ENCODE data around the gene SIRT6. TPM values are rescaled to one million over a fixed set of nuclear protein-coding genes. Genes with fewer than 3 reads are reported as not detected.

Gene SIRT6
- total and polyA plus RNA-seq, 2 of the 4 experiments (the other 2 are of a cell fraction): 3.9 to 25.3 TPM

DNA sequence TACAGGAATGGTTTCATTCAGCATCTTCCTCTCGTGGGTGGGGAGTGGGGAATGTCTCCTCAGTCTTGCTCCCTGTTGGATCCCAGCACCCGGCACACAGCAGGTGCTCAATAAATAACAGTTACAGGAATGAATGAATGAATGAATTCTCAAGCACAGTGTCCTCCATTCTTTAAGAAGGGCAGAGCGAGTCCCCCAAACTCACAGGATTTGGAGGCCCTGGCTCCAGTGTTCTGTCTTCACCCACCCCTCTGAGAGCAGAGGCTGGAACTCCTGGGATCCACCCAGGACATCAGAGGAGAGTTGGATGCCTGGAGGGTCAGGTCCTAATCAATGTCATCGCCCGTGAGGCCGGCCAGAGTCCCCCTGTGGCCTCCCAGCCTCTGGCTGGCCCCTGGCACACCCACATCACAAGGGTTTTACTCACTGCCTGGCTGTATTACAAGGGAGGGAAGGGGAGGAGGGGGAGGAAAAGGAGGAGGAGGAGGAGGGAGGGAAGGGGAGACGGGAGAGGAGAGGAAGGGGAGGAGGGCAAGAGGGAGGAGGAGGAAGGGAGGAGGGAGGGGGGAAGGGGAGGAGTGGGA, 37.6 kb downstream of the SIRT6 start:
- Histone ChIP-seq H4K5ac (ENCODE audit: low read depth, low read length) (peak overlapping the region; percentile 74; the same call in 1 of the 2 replicates), H4K91ac (ENCODE audit: insufficient read depth, low read depth, low read length) (no peak overlapping the region; the same call in 1 of the 2 replicates), H3K9me3 (ENCODE audit: control insufficient read depth, insufficient read depth, low read length) (no peaks in the 10 kb centered on the region), H2BK15ac (ENCODE audit: low read depth, low read length) (no peak overlapping the region), H2AFZ (replicated peaks; ENCODE audit: low read length, poor library complexity) (peak overlapping the region; percentile 66), H3K4ac (ENCODE audit: low read depth, low read length) (peak overlapping the region; percentile 68), H3K4me2 (ENCODE audit: low read depth, low read length) (no peak overlapping the region), H3K27me3 (ENCODE audit: control insufficient read depth, insufficient read depth, low read length) (no peaks in the 10 kb centered on the region; the same call in 1 of the 2 replicates), H3K9me1 (ENCODE audit: insufficient read depth, low read length) (no peaks in the 10 kb centered on the region), H2BK120ac (ENCODE audit: low read depth, low read length) (peak overlapping the region; percentile 64; the same call in 1 of the 2 replicates), H4K8ac (ENCODE audit: low read depth in 2 of 2, low read length in 2 of 2) (peak overlapping the region in 1 of 2 experiments; percentile 84; a peak in 1 of 4 replicates), H3K4me1 (ENCODE audit: control insufficient read depth, insufficient read depth, low read length) (peaks cover 9% of the 10 kb centered on the region), H3K36me3 (ENCODE audit: control insufficient read depth, insufficient read depth, low read length) (no peaks in the 10 kb centered on the region), H2BK5ac (ENCODE audit: low read depth, low read length, poor library complexity, severe bottlenecking) (no peak overlapping the region), H3K14ac (replicated peaks; ENCODE audit: low read depth, low read length) (peak overlapping the region; percentile 58; the same call in 1 of the 2 replicates), H2BK20ac (ENCODE audit: low read depth, low read length) (peak overlapping the region; percentile 89; the same call in 1 of the 2 replicates), H2AK9ac (replicated peaks; ENCODE audit: low read depth, low read length, poor library complexity) (peak overlapping the region; percentile 89), H3K27ac (ENCODE audit: insufficient read depth, low read length) (no peak overlapping the region), H3K18ac (ENCODE audit: low read depth, low read length) (peak overlapping the region; percentile 84), H3K79me1 (ENCODE audit: low read depth in 1 of 2, low read length in 2 of 2) (no peaks in the 10 kb centered on the region; a peak in 1 of 4 replicates), H4K20me1 (ENCODE audit: insufficient read depth, low read length) (no peaks in the 10 kb centered on the region), H3K4me3 (ENCODE audit: insufficient read depth, low read depth, low read length) (no peak overlapping the region), H2AK5ac (ENCODE audit: low read depth, low read length) (peak overlapping the region; percentile 99; the same call in 1 of the 2 replicates), H3K23ac (ENCODE audit: low read depth, low read length) (0 out of 2 replicates have a peak overlapping the region, but pooled peaks have one; percentile 3), H3K9ac (ENCODE audit: low read depth, low read length) (no peak overlapping the region), H3K56ac (ENCODE audit: extremely low read depth, insufficient read depth, low read length) (no peak overlapping the region)
- ChIA-PET CTCF (no interaction called here), POLR2A (ENCODE audit: unreplicated experiment) (no interaction called here)
- intact Hi-C loops (cut with micrococcal nuclease): no loop called here
- in situ Hi-C loops (cut with MboI; ENCODE audit: low sequenced_read_pairs): no loop called here
- no TSS peak for BruUV-seq (replicated peaks)
- dilution Hi-C loops (cut with HindIII; ENCODE audit: low sequenced_read_pairs, unreplicated experiment): no loop called here
- DNase-seq: peak; percentile 43
- 0% methylated on average over 1 of the region's 7 CpGs; no CpG with 5 or more reads in 1 of the 2 experiments for WGBS, 2 experiments (ENCODE audit: extremely low coverage in 2 of 2, insufficient read length in 1 of 2)
- ATAC-seq (ENCODE audit: low read depth): peak; percentile 47
- TF ChIP-seq RCOR1 (IDR thresholded peaks at IDR 0.05; ENCODE audit: insufficient replicate concordance, low read length) (no peak), RAD21 (IDR thresholded peaks at IDR 0.05; ENCODE audit: low read length) (no peak), MAFK (IDR thresholded peaks at IDR 0.05; ENCODE audit: low read depth, low read length) (no peak), SMC3 (IDR thresholded peaks at IDR 0.05; ENCODE audit: low read depth, low read length) (no peak), MAZ (IDR thresholded peaks at IDR 0.05; ENCODE audit: borderline replicate concordance, low read depth, low read length) (no peak), MXI1 (IDR thresholded peaks at IDR 0.05; ENCODE audit: borderline replicate concordance, low read depth, low read length) (no peak), NFE2L2 (IDR thresholded peaks at IDR 0.05; ENCODE audit: low read depth, low read length) (no peak), CEBPB (IDR thresholded peaks at IDR 0.05; ENCODE audit: low read depth, low read length) (no peak), BHLHE40 (IDR thresholded peaks at IDR 0.05; ENCODE audit: low read depth, low read length) (no peak), FOS (IDR thresholded peaks at IDR 0.05; ENCODE audit: low read depth, low read length) (no peak), POLR2A (IDR thresholded peaks at IDR 0.05; ENCODE audit: low read depth, low read length) (no peak), CHD1 (IDR thresholded peaks at IDR 0.05; ENCODE audit: low read depth, low read length) (no peak)
- TF ChIP-seq, protein P1, sequence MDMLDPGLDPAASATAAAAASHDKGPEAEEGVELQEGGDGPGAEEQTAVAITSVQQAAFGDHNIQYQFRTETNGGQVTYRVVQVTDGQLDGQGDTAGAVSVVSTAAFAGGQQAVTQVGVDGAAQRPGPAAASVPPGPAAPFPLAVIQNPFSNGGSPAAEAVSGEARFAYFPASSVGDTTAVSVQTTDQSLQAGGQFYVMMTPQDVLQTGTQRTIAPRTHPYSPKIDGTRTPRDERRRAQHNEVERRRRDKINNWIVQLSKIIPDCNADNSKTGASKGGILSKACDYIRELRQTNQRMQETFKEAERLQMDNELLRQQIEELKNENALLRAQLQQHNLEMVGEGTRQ (IDR thresholded peaks at IDR 0.05; ENCODE audit: low read depth, low read length): no peak
- TF ChIP-seq, protein P2, sequence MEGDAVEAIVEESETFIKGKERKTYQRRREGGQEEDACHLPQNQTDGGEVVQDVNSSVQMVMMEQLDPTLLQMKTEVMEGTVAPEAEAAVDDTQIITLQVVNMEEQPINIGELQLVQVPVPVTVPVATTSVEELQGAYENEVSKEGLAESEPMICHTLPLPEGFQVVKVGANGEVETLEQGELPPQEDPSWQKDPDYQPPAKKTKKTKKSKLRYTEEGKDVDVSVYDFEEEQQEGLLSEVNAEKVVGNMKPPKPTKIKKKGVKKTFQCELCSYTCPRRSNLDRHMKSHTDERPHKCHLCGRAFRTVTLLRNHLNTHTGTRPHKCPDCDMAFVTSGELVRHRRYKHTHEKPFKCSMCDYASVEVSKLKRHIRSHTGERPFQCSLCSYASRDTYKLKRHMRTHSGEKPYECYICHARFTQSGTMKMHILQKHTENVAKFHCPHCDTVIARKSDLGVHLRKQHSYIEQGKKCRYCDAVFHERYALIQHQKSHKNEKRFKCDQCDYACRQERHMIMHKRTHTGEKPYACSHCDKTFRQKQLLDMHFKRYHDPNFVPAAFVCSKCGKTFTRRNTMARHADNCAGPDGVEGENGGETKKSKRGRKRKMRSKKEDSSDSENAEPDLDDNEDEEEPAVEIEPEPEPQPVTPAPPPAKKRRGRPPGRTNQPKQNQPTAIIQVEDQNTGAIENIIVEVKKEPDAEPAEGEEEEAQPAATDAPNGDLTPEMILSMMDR (conservative IDR thresholded peaks at IDR 0.05; ENCODE audit: low read depth, low read length): no peak
- TF ChIP-seq, protein P3, sequence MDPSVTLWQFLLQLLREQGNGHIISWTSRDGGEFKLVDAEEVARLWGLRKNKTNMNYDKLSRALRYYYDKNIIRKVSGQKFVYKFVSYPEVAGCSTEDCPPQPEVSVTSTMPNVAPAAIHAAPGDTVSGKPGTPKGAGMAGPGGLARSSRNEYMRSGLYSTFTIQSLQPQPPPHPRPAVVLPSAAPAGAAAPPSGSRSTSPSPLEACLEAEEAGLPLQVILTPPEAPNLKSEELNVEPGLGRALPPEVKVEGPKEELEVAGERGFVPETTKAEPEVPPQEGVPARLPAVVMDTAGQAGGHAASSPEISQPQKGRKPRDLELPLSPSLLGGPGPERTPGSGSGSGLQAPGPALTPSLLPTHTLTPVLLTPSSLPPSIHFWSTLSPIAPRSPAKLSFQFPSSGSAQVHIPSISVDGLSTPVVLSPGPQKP (IDR thresholded peaks at IDR 0.05; ENCODE audit: borderline replicate concordance, low read depth, low read length): no peak
